ENCODE data around the gene PIPOX.

GRCh38 chr17:29004081-29004692 is 38.8 kb upstream of the PIPOX start:
- TF ChIP-seq CTCF (conservative IDR thresholded peaks at IDR 0.05 in 1 of 2, IDR thresholded peaks at IDR 0.05 in 1 of 2; ENCODE audit: extremely low read depth in 1 of 2, insufficient read depth in 1 of 2, low read depth in 1 of 2, low read length in 2 of 2) (no peak), EZH2 (IDR thresholded peaks at IDR 0.05; ENCODE audit: borderline replicate concordance, low read length) (no peak)

Measured in mammary epithelial cell (primary cell).